HG03196 (cell line): ENCODE results near the gene TCEA3.
"Not testable (repeated sequence)": the region's sequence is repeated elsewhere in the genome, so short reads cannot be mapped to it uniquely, and the experiment has no call there.

Experiments
- ATAC-seq: cut with Tn5 transposase; IDR thresholded peaks from one replicate; pipeline ENCODE4 v1.9.1; 2021; ENCODE audit not compliant: unreplicated experiment

Gene TCEA3

GRCh38 chr1:23395154-23395724, 29.3 kb downstream of the TCEA3 start:
- ATAC-seq, result no peak

GRCh38 chr1:23394684-23395083, 29.9 kb downstream of the TCEA3 start:
- no peak for ATAC-seq

GRCh38 chr1:23394181-23394580, 30.4 kb downstream of the TCEA3 start:
- ATAC-seq, result no peak

- ATAC-seq, result no peak
Measured at GRCh38 chr1:23393706-23394105, 30.8 kb downstream of the TCEA3 start.

GRCh38 chr1:23392125-23392855, 32.3 kb downstream of the TCEA3 start:
- ATAC-seq, result no peak

GRCh38 chr1:23389837-23390321, 34.7 kb downstream of the TCEA3 start:
- ATAC-seq, result no peak

GRCh38 chr1:23387494-23387893, 37.1 kb downstream of the TCEA3 start:
- ATAC-seq, result no peak

- ATAC-seq, result no peak
Measured at GRCh38 chr1:23385119-23385621, 39.4 kb downstream of the TCEA3 start.

GRCh38 chr1:23384312-23385058, 40.1 kb downstream of the TCEA3 start:
- no peak for ATAC-seq

- ATAC-seq, result no peak
Measured at GRCh38 chr1:23383577-23384311, 40.8 kb downstream of the TCEA3 start.

GRCh38 chr1:23381233-23381885, 43.2 kb downstream of the TCEA3 start:
- no peak for ATAC-seq

GRCh38 chr1:23380719-23381118, 43.8 kb downstream of the TCEA3 start:
- no peak for ATAC-seq

GRCh38 chr1:23380236-23380635, 44.3 kb downstream of the TCEA3 start:
- not testable (repeated sequence) for ATAC-seq

GRCh38 chr1:23376890-23377811, 47.4 kb downstream of the TCEA3 start:
- no peak for ATAC-seq

- ATAC-seq, result not testable (repeated sequence)
Measured at GRCh38 chr1:23374079-23374735, 50.3 kb downstream of the TCEA3 start.

- no peak for ATAC-seq
Measured at GRCh38 chr1:23371987-23372880, 52.3 kb downstream of the TCEA3 start.

- ATAC-seq, result no peak
Measured at GRCh38 chr1:23370709-23371584, 53.6 kb downstream of the TCEA3 start.
